Stimulated activated naive CD4-positive, alpha-beta T cell treated with Interleukin-2 at 50 U/mL for 16 hours (primary cell): ENCODE data around the gene SLCO4A1.

Experiments used
- DNase-seq: peaks from one replicate; lab custom pipeline; 2025; lab: John Stamatoyannopoulos, UW

SLCO4A1 gene

DNA sequence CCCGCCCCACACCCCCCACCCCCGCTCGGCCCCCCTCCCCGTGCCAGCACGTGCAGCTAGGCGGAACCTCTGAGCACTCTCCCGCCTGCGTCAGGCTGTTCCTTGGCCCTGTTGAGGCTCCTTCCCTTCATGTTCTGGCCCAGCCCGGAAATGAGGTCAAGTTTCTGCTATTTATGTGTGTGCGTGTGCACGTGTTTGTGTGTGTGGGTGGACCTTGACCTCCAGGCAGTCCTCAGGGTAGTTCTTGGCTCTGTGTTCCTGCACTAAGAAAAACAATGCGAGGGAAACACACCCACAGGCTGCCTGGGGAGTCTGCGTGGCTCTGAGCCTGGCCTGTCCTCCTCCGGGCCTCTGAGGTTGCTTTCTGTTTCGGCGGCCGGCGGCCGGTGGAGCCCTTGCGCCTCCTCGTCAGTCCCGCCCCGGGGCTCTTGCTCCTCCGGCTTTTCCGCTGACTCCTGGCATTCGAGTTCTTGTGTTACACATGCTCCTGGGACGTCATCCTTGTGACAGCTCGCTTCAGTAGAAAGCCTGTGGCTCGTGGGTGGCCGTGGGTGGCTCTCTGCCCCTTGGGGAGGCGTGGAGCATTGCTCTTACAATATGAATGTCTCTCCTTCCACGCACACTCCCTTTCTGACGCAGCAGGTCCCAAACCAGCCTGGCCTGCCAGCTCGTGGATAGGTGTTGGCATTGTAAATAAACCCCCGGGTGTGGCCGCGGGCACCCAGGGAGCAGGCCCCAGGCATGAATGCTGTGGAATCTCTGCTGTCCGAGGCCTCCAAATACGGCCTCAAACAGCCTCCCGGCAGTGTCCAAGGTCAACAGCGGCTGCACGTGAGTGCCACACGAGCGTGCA, 10.0 kb downstream of the SLCO4A1 start:
- peak; percentile 43 for DNase-seq

- DNase-seq: no peak
Measured at GRCh38 chr20:62652894-62653305, 10.6 kb downstream of the SLCO4A1 start.

DNA sequence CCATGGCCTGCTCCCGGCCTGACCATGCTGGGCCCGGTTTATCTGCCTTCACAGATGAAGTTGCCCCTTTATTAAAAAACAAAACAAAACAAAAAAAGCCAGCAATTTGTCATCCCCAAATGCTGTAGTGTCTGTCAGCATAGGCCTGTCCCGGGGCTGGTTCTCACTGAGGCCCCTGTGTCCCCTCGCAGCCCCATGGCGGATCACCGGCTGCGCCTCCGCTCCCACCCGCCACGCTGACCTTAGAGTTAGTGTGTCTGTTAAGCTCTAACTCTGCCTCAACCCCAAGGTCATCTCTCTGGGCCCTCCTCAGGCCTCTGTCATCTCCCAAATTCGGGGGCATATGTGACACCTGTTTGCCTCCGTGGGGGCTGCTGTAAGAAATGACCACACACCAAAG, 11.1 kb downstream of the SLCO4A1 start:
- no peak for DNase-seq

GRCh38 chr20:62653951-62654685, 11.8 kb downstream of the SLCO4A1 start:
- no peak for DNase-seq

DNA sequence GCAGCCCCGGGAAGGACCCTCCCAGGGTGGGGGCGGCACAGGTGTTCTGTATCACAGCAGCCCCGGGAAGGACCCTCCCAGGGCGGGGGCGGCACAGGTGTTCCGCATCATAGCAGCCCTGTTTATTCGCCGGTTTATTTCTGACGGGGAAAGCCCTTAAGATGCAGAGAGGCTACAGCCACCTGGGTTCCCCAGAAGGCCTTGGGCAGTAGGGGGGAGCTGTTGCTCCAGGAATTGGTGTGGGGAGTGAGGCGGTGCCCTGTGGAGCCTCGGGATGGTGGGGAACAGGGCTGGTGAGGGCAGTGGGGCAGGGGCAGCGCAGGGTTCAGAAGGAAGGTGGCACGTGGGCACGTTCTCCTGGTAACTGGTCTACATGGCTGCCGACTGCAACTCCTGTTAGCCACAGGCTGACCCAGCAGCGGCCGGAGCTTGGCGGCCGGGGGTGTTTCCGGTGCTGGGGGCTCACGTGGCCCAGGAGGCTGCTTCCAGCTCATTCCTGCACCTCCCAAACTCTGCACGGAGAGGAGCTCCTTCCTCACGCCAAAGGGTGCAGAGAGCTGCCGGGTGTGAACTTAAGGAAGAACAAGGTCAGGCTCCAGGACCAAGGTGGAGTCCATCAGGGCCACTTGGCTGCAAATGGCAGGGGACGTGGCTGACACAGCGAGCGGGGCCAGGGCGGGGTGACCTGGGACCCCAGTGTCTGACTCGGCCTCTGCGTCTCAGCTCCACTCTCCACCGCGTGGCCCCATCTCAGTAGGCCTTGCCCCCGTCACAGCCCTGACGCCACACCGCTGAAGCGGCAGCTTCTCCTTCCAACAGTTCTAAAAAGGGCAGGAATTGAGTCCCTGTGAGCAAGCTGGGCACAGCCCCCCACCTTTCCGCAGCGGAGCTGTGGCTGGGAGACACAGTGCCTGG, 13.2 kb downstream of the SLCO4A1 start:
- no peak for DNase-seq

- DNase-seq: no peak
Measured at GRCh38 chr20:62656197-62656918, 14.1 kb downstream of the SLCO4A1 start.

DNA sequence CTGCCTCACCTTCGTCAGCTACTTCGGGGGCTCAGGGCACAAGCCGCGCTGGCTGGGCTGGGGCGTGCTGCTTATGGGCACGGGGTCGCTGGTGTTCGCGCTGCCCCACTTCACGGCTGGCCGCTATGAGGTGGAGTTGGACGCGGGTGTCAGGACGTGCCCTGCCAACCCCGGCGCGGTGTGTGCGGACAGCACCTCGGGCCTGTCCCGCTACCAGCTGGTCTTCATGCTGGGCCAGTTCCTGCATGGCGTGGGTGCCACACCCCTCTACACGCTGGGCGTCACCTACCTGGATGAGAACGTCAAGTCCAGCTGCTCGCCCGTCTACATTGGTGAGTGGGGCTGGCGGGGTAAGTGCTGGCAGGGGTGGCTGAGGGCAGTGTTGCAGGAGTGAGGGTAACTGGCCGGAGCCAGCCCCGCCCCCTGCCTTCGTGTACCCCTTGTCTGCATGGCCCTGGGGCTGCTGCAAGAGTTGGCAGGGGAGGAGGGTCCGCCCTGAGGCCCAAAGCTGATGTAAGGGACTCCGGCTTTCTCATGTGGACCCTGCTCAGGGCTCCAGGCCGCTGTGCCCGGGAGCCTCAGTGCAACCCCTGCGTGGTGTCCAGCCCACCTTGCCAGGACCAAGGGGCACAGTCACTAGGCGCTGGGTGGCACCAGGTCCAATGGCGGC, 14.8 kb downstream of the SLCO4A1 start:
- no peak for DNase-seq

DNA sequence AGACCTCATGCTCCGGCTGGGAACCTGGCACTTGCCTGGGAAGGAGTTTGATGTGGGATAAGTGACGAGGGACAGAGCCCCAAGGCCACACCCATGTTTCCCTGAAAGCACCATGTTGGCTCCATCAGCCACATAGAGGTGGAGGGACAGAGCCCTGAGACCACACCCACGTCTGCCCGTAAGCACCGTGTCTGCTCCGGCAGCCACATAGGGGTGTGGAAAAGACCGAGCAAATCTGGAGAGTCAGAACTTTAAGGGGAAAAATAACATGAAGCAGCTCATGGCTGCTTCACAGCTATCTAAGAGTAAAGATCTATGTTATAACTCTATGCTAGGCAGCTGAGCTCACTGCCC, 15.3 kb downstream of the SLCO4A1 start:
- DNase-seq: no peak

GRCh38 chr20:62657956-62658355, 15.7 kb downstream of the SLCO4A1 start:
- DNase-seq: no peak

GRCh38 chr20:62658593-62659178, 16.4 kb downstream of the SLCO4A1 start:
- no peak for DNase-seq

DNA sequence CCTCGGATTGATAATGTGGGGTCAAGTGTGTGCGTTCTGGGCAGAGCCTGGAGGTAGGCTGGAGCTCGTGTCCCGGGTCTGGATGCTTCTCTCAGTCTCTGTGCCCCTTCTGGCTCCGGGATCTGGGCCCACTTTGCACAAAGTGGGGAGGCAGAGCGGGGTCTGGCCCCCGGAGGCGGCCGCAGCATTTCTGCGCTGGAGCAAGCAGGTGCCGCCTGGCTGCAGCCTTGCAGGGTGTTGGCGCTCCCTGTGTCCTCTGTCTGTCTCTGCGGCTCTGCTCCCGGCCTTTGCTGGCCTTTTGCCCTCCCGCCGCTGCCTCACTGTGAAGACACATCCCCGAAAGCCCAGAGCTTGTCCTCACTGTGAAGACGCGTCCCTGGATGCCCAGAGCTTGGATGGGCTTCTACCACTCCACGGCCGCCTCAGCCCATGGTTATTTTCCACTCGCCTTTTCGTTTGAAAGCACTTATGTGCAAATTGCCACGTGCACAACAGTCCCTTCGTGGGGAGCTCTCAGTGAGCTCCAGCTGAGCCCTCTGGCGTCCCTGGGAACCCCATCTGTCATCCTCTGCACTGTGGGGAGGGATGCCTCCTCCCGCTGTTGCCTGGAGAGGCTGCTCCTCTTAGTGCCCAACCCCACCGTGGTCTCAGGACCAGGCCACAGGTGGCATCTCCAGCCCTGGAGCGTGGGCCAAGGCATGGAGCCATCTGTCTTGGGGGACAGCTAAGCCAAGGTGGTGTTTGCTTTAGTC, 17.4 kb downstream of the SLCO4A1 start:
- DNase-seq: no peak

DNA sequence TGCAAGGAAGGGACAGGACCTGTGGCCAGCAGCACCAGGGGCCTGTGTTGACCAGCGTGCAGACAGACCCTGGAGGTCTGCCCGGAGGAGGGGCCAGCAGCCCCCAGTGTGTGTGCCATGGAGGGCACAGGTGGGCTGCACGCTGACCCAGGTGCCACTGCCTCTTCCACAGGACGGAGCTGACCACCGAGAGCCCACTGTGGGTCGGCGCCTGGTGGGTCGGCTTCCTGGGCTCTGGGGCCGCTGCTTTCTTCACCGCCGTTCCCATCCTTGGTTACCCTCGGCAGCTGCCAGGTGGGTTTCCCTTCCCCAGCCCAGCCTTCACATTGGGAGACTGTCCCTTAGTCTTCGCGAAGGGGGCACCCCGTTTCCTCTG, 17.9 kb downstream of the SLCO4A1 start:
- no peak for DNase-seq

- DNase-seq: no peak
Measured at GRCh38 chr20:62660768-62661167, 18.5 kb downstream of the SLCO4A1 start.

DNA sequence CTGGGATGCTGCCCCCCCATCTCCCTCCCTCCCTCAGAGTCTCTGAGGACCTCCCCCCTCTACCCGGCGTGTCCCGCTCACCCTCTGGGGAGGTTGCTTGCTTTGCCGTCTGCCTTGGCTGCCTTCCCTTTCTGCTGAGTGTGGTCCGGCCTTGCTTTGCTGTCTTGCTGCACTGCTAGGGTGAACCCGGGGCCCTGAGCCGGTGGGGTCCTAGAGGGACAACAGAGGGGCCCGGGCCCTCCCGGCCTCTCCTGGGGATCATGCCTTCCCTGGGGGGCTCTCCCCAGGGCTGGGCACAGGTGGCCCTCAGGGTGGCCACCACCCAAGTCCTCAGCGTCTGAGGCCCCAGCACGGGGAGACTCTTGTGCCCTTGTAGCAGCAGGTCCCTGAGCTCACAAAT, 19.3 kb downstream of the SLCO4A1 start:
- DNase-seq: no peak

DNA sequence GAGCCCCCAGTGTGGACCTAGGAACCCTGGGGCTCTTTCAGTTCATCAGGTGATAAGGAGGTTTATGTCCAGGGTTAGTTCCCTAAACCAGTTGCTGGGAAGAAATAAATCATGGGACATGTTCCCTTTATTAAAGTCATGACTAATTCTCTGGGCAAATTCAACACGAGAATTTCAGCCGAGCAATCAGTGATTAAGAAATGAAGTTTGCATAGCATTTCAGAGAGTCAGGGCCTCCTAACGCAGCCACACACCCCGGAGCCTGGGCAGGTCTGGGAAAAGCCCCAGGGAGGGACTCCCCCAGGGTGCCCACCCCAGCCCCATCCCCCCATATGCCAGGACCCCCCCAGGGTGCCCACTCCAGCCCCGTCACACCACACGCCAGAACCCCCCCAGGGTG, 20.1 kb downstream of the SLCO4A1 start:
- DNase-seq: no peak

- no peak for DNase-seq
Measured at GRCh38 chr20:62663145-62664018, 21.1 kb downstream of the SLCO4A1 start.

GRCh38 chr20:62664019-62664971, 22.0 kb downstream of the SLCO4A1 start:
- no peak for DNase-seq
